Tongue (tissue), 2 donors: ENCODE results near the gene CLK2. TPM values are rescaled to one million over a fixed set of nuclear protein-coding genes. Genes with fewer than 3 reads are reported as not detected.
"Not testable (repeated sequence)": the region's sequence is repeated elsewhere in the genome, so short reads cannot be mapped to it uniquely, and the experiment has no call there.

Experiments
- DNase-seq: peaks from one replicate; pipeline ENCODE4 v3.0.0-alpha.2; 2015
- total RNA-seq: library from RNA; depleted of rRNA; stranded (reverse); fragments of >200 nt; gene quantifications from one replicate; pipeline ENCODE4 v1.2.3, GENCODE V29; 2014

Gene CLK2
- total RNA-seq, 1 donor from 2014 or later = 26.1 TPM

DNA sequence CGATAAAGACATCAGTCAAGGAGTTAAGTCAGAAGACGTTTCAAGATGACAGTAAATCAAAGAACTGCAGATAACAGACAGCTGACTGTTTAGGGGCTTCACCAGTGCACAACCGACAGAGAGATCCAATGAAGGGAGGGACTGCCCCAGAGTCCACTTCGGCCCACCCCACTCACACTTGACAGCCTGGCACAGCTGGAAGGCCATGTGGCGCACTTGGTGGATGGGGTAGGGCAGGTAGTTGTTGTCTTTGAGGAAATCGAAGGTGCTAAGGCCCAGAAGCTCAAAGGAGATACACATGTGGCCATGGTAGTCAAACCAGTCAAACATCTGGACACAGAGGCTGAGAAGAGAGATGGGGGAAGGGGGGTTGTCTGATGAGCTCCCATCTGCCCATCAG is 6.8 kb downstream of the CLK2 start:
- no peak for DNase-seq

DNA sequence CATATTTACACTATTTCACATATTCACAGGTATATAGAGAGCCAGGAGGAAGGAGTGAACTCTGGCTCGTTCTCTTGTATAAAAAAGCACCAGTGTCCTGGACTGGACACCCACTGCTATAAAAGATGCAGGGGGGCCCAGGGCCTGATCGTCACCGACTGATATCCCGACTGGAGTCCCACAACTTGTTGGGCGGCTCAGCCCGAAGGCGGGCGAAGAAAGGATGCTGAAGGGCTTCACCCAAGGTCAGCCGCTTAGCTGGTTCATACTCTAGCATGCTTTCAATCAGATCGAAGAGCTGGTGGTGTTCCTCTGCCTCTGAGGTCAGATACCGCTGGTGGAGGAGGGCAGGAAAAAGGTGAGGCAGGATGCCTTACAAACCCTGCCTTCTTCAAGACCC is 10.2 kb downstream of the CLK2 start:
- no peak for DNase-seq

DNA sequence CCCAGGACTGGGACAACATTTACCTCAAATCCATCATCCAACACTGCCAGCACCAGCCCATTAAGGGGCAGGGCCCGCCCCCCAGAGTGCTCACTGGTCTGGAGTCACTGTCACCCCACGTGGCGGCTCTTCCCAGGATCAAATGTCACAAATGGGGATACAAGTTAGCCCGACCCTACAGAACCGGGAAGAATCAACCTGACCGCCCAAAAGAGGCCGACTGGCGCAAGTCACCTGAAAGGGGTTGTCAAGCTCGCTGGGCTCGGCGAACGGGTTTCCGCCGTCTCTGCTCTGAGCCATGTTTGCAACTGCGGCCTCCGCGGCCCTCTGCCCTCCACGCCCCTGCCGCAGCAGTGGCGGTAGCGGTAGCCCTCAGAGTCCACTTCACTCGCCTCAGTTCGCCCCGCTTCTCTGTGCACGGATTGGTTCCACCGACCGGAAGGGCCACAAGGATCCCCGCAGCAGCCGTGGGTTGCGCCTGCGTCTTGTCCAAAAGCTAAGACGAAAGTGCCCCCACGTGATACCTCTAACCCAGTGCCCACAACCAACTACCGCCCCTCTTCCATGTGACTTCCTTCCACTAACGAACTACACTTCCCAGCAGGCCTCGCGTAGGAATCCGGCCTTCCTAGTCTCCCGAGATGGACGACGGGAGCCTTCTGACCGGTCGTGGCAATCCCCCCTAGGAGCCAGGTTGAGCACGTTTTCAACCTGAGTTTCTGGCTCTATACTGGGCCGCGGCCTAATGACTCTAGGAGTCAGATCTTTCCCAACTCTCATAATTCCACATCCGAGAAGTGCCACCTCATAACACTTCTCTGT is 11.2 kb downstream of the CLK2 start, which contains the start of gene SCAMP3:
TSS of gene SCAMP3 (minus strand) at position 509 of the 822 bp plus-strand sequence. CDS start at position 300, 209 bp downstream.
- DNase-seq = peak; percentile 99

DNA sequence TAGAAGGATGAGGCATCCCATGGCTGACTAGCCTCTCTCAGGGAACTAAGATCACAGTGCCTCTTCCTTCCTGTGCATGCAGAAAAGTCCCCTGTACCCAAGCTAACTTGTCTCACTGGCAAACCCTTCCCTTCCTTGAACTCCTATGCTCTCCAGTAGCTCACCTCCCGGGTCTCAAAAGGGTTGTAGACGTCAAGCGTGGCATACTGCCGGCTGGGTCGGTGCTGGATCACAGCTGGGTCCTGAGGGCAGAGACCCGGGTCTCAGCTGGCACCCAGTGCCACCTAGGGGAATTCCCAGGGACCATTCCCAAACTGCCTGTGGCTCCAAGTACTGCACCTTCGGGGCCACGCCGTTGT is 11.8 kb downstream of the CLK2 start:
- DNase-seq = no peak

DNA sequence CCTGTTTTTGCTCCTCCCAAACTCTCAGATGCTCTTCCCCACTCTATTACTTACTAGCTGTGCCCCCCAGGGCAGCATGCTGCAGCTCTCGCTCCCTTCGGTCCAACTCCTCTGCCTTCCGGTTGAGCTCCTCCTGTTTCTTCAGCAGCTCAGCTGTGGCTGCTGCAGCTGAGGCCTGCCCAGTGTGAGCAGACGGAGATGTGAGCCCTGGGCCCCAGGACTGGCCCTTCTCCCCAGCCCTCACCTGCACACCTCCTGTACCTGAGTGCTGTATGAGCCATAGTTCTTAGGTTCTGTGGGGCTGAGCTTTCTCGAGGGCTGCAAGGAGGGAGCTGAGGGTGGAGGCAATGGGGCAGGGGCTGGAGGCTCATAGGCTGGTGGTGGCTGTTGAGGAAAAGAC is 13.0 kb downstream of the CLK2 start:
- no peak for DNase-seq

DNA sequence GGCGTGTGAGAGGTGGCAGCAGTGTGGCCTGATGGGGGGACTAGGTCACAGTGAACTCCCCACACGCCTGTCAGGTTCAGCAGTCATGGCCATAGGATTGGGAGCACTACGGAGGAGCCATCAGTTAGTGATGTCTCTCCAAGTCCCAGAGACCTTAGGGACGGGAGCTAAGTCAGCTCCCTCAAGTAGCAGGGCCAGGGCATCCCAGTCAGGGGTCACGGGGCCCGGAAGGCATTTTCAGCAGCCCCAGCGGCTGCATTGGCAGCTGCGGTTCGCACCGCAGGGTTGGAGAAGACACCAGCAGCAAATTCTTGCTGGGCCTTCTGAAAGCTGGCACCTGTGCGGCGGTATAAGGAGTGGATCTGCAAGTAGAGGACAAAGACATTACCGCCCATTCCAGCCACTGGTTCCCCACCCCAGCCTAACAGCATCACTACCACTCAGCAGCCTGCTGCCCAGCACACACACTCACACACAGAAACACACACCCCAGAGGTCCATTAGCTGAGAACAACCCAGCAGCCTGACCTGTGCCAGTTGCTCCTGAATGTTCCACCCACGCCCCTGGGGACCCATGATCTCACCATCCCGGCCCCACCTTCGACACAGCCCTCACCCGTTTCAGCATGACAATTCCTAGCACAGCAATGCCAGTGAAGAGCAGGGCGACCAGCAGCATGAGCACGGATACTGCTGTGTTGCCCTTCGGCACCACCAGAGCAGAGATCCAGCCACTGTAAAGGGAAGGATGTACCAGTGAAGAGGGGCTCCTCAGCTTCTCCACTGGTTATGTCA is 17.0 kb downstream of the CLK2 start:
- no peak for DNase-seq

DNA sequence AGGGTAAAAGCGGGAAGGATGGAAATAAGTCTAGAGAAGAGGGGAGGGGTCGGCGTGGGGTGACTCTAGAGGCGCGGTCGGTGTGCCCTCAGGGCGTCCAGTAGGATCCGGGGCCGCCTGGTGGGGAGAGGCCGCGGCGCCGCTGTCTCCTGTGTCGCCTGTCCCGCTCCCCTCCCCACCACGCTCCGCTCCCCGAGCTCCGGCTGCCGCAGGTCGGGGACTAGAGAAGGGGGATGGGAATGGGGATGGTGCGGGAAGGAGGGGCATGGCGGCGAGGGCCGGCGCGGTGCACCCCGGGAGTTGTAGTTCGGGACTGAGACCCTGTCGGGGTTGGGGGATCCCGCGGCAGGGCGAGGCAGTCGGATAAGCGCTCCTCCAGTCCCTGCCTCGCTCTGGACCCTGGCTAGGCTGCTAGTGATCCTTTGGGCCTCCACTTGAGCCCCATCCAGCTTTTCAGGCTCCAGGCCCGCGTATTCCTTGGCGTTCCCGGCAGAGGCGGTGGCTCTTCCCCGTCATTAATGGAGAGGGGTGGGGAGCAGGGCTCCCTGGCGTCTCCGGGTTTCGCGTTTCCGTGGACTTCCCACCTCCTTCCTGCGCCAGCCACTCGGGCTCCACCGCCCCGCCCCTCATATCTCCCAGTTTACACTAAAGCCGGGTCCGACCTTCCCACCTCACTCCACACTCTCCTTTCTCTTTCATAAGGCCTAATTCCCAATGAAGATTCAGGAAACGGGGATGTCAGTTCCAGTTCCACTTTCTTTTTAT is 17.9 kb downstream of the CLK2 start, which contains the start of gene ENTREP3:
TSS of gene ENTREP3 (minus strand) at position 241 of the 765 bp plus-strand sequence. CDS start 606 bp downstream, outside the sequence.
- peak; percentile 96 for DNase-seq

DNA sequence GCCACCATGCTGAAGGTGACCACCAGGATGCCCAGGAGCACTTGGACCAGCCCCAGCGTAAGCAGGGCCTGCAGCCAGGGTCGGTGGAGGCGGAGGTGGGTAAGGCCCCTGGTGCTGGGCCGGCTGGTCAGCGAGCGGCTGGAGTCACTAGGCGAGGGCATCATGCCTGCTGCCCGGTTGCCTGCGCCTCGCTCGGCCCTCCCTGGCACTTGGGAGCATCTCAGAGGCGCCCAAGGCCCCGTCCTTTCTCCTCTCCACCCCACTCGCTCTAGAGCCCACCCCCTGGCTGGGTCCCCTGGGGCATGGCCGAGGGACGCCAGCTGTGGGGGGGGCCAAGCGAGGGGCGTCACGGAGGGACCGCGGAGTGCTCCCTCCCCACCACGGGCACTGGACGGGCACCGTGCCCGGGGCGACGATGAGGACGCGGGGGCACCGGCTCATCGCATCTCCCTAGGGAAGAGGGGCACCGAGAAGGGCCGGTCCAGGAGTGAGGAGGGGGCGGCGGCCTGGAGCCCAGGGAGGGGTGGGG is 18.5 kb downstream of the CLK2 start:
- no peak for DNase-seq

DNA sequence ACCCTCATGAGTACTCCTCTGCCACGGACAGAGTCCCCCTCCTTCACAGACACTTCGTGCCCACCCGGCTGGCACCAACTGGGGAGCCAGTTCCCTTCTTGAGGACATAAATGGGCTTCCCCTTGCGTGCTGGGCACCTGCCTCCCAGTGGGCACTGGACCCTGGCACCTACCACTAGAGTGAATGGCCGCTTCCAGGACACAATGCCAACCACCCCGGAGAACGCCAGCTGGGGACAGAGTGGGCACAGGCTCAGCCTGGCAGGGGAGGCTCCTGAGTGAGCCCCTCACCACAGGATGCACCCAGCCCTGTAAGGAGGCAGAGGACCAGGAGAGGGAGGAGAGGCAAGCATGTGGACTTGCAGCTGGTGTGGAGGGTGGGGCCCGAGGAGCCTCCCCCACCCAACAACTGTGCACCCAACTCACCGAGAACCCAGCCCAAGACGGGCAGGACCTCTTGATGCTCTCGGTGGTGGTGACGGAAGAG is 19.0 kb downstream of the CLK2 start:
- peak; percentile 30 for DNase-seq

DNA sequence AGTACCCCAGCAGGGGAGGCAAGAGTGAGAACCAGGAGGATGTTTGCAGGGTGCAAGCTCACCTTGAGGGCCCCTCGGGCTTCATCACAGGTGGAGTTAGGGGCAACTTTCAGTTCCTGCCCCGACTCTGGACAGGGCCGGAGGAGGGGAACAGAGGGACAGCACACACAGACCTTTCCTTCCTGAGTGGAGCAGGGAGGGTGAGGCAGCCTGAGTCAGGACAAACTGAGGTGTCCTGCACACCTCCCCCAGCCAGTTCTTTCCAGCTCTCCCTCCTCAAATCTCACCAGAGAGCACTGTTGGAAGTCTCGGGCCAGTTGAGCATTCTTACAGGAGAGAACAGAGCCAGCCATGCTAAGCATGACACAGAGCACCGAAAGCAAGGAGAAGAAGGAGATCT is 19.5 kb downstream of the CLK2 start:
- DNase-seq = no peak

DNA sequence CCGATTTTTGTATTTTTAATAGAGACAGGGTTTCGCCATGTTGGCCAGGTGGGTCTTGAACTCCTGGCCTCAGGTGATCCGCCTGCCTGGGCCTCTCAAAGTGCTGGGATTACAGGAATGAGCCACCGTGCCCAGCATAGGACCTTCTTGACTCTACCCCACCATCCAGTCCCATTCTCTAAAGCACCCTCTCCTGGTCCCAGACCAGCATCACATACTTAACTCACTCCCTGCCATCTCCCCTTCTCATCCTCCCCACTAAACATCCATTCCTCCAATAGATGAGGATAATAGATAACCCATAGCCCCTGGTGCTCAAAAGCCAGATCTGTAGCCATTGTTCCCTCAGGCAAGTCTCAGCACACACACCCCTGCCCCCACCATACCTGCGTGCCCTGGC is 20.1 kb downstream of the CLK2 start:
- DNase-seq = no peak

DNA sequence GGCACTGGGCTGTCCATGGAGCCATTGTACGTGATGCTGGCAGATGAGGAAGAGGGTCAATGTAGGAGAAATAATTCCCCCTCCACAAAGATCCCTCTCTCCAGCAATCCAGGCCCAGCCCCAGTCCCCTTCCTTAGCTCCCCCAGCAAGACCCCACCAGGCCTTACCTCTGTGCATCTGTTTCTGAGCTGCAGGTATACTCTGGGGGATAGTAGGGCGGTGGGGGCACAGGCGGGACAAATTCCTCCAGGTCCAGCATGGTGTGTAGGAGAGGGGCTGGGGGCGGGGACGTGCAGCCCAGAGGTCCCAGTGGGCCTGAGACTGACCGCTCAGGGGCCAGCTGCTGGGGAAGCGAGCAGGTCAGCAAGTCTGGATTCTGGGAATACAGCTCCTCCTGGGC is 21.7 kb downstream of the CLK2 start:
- DNase-seq = no peak

DNA sequence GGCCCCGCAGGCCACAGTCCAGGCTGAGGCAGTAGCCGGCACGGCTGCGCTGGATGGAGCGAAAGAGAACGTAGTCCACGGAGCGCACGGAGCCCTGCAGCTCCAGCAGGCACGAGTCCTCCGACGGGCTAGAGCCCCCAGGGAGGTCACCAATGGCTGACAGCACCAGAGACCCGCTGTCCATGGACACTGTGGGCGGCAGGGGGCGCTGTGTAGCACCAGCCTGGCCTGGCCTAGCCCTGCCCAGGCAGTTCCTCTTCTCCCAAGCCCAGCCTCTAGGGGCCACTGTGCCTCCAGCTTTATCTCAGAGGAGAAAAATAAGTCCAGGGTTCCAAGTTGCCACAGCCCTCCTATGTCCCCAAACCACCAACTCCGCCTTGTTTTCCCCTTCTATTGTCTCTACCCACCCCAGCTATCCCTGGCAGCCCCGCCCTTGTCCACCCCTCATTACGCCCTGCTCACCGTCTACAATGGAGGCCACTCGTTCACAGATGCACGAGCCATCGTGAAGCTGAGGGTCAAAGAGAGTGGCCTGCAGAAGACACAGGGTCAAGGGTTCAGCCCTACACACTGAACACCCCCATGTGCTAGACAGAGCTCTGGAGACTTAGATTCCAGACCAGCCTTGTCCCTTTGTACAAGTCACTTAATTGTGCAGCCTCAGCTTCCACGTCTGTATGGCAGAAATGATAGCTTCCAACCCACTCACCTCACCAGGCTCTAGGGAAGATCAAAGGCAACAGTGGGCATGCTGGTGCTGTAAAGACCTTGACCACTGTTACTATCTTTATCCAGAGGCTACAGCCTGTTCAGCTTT is 22.5 kb downstream of the CLK2 start:
- DNase-seq = peak; percentile 97

DNA sequence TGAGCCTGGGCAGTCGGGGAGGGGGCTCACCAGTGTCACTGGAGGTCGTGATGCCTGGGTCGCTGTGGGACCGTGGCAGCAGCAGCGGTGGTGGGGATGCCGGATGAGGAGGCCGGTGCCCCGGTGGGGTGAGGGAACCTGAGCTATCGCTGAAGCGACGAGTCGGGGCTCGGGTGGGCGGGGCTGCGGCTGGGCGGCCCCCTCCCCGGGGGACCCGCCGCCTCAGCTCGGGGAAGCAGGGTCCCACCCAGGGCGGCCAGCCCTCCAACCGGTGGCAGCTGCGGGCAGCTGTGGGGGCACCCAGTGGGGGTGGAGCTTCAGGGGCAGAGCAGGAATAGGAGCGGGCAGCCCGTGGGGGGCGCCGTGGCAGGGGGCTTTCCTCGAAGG is 23.1 kb downstream of the CLK2 start:
- no peak for DNase-seq

DNA sequence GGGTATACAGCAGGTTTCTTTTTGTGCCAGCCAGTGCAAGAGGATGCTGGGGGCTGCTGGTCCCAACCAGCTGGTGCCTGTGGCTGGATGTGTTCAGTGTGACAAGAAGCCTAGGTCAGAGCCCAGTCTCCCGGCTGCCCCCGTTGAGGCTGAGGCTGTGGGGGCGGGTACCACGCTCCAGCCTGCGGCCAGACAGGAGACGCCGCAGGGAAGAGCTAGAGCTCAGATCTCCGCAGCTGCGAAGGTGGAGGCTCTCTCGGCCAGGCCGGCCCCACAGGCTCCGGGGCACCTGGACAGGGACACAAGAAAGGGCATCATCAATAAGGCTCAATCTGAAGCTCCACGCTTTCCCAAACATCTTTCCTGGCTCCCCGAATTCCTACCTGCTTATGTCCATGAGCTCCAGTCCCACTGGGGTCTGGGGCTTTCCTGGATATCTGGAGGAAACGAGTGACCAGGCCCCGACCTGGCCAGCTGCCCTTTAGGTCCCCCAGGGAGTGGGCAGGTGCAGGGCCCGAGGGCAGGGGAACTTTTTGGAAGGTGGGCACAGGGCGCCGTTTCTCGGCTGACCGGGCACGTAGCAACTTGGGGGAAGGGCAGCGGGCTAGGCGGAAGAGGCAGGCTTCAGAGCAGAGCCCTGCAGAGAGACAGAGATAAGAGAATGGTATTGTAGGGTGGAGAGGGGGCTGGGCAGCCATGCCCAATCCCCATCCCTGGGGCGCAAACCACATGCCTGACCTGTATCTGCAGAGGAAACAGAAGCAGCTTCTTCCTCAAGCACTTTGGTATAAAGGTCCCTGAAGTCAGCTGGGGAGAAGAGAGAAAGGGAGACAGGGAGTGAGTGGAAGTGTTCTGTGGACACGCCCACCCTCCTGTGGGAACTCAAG is 25.4 kb downstream of the CLK2 start:
- no peak for DNase-seq

DNA sequence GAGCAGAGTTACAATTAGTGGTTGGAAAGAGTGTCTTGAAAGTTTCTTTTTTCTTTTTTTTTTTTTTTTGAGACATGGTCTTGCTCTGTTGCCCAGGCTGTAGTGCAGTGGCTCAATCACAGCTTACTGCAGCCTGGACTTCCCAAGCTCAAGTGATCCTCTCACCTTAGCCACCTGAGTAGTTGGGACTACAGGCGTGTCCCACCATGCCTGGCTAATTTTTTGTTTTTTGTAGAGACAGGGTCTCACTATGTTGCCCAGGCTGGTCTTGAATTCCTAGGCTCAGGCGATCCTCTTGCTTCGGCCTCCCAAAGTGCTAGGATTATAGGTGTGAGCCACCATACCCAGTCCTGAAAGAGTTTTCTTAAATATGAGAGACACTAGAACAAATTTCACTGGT is 26.5 kb downstream of the CLK2 start:
- DNase-seq = not testable (repeated sequence)

DNA sequence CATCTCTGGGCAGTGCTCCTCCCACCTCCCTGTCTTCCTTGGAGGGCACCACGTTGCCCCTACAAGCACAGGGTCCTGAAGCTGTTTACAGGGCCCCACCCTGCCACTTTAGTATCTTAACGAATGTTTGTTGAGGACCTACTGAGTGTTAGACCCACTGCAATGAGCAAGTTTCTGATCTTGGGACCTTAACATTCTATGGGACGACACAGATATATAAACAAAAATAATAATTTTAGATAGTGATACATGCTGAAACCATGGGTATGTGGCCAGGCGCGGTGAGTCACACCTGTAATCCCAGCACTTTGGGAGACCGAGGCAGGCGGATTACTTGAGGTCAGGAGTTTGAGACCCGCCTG is 28.2 kb downstream of the CLK2 start:
- DNase-seq = no peak

DNA sequence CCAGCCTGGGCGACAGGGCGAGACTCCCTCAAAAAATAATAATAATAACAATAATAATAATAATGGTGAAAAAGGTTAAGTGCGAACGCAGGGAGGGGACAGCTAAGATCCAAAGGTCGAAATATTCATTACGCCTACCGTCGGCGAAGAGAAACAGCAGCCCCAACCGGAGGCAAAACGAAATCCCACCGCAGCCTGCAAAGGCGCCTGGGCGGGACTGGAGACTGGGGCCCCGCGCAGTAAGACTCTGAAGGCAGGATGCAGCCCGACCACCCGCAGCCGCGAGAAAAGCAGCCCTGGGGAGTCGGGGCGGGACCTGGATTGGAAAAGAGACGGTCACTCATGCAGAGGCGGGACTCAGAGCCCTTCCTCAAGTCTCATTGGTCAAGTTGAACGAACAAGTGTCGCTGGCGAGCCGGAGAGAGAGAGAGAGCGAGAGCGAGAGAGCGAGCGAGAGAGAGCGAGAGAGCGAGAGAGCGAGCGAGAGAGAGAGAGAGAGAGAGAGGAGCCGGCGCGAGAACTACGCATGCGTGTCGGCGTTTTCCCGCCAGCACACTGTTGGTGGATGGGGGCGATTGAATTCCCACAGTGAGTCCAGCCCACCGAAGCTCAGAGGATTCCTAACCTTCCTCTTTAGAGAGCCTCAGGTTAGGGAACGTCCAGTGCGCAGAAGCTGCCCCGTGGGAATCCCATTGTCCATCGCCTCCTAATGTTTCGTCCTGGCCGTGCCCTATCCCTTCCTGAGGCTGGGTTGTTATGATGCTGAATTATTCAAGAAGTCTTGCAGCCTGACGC is 28.7 kb downstream of the CLK2 start:
- DNase-seq = peak; percentile 100

DNA sequence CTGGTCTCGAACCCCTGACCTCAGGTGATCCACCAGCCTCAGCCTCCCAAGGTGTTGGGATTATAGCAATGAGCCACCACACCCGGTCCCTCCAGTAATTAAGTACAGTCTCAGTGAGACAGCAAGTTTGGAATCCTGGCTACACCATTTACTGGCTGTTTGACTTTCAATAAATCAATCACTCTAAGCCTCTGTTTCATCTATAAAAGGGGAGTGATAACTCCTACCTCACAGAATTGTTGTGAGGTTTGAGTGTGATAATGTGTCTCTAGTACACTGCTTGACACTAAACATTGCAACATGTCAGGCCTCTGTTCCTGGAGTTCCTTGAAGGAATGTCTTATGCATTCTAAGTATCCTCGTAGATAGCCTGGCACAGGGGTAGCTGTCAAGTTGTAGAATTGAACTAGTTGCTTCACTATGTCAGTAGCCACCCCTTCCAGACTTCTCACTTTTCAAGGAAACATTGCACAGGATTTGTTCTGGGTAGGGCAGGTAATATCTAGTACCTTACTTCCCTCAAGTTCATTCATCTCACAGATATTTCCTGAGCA is 30.4 kb downstream of the CLK2 start:
- DNase-seq = no peak
